GM19438 (cell line): Measurements from ENCODE around the gene D2HGDH.
"Not testable (repeated sequence)": the region's sequence is repeated elsewhere in the genome, so short reads cannot be mapped to it uniquely, and the experiment has no call there.

ENCODE experiments used
- ATAC-seq: cut with Tn5 transposase; IDR thresholded peaks from one replicate; pipeline ENCODE4 v1.9.1; 2021; ENCODE audit warnings: low read depth; ENCODE audit not compliant: unreplicated experiment

Gene D2HGDH

DNA sequence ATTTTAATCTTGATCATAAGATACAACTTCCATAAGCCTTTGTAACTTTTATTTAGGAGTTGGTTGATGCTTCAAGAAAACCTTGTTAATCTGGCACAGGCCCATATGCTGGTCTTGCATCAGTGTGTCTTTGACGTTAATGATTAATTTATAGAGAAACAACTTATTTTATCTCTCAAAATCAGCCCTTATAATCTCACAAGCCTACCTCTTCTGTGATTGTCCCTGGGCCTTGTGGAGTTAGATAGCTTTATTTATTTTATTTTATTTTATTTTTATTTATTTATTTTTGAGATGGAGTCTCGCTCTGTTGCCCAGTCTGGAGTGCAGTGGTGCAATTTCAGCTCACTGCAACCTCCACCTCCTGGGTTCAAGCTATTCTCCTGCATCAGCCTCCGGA is 47.6 kb downstream of the D2HGDH start:
- ATAC-seq = not testable (repeated sequence)

DNA sequence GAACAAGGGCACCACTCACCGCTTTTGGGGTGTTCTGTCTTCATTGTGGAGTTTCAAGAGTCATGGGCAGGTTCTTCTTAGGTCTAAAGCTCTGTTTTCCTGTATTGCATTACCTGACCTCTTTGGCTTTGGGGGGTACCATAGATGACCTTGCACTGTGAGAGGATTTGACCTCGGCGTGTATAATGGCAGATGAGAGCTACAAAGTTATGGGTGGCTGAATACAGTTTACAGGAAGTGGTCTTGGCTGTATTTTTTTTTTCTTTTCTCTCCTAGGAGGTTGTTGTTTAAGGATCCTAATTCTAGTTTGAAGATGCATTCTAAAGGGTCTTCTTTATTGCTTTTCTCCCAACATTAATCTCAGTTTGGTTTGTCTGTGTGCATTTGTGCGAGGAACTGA is 53.7 kb downstream of the D2HGDH start:
- no peak for ATAC-seq

DNA sequence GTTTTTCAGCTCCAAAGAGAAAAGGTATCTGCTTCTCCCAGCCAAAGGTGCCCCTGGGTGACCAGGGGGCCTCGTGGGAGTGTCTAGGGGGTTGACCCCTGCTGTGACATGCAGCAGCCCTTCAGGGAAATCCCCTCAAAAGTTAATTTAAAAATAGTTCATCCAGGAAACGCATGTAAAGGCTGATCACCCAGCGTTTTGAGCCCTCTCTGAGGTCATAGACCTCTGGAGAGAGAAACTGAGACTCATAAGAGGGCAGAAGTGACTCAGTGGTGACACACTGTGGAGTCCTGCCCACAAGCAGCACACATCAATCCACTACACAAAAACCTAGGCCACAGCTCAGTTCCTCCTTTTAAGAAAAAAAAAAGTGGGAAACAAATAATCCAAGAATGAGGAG is 54.1 kb downstream of the D2HGDH start:
- ATAC-seq = no peak

DNA sequence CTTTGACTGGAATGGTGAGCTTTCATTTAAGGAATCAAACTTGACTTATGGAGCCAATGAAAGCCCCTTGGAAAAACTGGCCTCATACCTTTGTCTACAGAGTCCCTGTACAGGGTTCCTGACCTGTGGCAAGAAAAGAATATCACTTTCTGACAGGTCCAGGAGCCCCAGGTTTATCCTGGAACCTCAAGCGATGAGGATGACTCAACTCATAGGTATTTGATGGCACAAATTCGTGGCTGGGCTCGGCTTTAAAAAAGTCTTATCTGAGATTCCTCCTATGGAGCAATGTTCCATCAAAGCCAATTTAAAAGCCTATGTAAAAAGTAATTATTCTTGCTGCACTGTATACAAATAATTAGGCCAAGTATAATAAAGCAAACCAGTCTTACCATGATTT is 57.0 kb downstream of the D2HGDH start:
- ATAC-seq = not testable (repeated sequence)

DNA sequence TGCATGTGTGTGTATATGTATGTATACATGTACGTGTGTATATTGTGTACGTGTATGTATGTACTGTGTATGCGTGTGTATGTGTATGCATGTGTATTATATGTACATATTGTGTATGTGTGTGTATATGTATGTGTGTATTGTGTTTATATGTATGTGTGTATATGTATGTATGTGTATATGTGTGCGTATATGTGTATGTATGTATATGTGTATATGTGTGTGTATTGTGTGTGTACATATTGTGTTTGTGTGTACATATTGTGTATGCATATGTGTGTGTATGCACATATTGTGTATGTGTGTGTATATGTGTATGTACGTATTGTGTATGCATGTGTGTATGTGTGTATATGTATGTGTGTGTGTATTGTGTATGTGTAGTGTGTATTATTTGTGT is 59.0 kb downstream of the D2HGDH start:
- ATAC-seq = no peak

DNA sequence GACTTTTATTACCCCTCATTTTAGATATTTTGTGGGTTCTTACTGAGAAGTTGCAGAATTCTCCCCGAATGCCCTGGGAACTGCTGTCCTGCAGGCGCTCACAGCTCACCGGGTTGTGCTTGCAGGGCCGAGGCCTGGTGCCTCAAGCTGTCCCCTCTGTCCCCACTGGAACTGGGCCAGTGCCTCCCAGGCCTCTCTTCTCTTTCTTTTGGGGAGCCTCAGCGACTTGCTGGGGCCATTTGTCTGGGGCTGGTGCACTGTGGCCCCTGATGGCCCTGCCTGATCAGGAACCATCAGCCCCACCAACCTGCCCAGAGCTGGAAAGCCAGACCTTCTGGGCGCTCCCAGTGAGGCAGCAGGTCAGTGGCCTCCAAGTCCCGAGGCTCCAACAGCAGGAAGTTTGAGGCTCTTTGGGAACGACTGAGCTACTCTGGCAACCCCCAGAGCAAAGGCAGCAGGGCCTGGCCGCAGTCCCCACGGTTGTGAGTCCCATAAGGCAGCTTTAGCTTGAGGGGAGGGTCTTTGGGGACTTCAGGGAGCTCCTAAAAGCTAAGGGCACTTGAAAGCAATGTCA is 59.9 kb downstream of the D2HGDH start:
- no peak for ATAC-seq

DNA sequence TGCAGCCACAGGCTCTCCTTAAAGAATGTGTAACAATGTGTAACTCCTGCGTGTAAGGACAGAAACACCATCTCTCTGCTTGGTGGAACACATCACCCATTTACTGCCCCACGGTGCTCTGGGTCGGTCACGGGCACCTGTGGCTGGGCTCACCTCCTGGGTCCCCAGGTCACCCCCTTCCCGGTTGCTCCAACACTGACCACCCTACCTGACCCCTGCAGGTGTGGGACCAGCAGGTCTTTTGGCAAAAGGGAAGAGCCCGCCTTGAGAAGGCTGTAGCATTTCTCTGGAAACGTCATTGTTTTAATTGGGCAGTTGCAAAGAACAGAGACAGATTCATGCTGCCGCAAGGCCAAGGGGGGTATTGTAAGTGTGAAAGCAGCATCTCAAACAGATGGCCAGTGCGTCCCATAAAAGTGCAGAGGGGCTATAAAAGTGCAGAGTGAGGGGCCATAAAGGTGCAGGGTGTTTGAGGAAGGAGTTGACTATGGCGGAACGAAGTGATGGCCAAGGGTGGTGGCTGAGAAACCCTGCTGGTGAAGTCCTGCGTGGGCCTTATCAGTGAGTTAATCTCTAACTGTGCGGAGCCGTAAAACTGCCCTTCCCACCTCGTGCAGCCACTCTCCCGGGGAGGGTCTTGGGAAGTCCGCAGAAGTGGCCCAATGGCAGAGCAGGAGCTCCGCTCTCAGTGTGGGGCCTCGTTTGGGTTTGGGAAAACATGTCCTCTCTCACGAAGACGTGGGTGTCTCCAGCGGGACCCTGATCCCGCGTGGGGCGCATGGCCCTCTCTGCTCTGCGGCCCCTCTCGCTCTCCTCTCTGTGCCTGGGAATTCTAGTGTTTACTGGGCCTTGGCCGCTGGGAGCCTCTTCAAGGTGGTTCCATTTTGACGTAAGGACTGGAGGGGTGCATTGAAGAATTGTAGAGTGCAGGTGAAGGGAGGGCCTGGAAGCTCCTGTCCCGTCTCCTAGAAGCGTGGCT is 60.9 kb downstream of the D2HGDH start:
- ATAC-seq = no peak

DNA sequence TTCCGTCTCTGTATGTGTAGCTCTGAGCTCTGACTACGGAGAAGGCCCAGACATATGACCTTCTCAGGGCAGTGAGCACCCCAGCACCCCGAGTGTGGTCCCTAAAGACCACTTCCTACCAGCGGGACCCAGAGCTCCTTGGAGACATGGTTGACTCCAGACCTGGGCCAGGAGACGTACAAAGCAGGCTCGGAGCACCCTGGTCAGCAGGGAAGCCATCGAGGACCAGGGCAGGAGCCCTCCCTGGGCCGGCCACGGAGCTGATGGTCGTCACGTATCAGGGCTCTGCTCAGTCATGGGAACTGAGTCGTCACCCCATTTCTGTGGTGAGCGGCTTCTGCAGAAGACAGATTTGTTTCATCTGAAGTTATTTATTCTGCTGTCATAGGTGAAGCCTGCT is 61.8 kb downstream of the D2HGDH start:
- ATAC-seq = no peak

DNA sequence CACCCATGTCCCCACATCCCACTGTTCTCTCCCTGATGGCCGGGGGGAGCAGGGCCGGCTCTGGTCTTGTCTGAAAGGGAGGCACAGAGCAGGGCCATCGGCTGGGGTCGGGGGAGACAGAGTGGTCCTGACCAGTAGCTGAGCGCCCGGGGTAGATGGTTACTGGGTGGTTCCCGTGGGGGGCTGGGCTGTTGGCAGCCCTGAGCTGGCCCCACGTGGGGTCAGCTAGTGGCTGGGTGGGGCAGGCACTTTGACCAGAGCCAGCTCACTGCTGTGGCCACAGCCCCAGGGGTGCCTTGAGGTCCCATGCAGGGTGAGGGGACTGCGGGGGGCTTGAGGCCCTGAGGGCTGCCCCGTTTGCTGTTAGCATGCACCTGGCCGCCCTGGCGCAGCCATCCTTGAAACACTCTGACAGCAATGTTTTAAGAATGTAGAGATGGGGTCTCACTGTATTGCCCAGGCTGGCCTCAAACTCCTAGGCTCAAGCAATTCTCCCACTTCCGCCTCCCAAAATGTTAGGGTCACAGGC is 62.2 kb downstream of the D2HGDH start:
- no peak for ATAC-seq

DNA sequence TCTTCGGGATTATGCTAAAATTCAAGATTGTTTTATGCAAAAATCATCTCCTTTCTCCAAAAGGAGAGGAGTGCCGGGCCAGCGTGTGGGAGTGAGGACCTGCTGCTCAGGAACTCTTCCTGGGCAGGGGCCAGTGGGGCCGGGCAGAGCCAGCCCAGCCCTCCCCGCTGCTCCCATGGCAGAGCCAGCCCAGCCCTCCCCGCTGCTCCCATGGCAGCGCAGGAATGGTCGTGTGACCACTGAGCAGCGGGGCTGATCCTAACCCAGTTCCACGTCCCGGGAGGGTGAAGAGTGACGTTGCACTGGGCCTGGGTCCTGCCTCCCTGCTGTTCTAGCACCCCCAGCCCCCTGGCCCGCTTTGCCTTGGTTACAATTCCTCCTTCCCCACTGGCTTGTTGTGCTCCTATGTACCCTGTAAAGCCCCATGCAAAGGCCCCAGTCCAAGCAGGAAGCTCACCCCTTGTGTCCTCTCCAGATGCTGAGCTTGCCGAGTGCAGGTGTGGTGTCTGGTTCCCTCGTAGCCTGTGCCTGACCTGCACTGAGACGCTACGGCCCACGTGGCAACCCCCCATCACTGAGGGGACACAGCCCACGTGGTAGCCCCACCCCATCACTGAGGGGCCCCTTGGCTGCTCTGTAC is 63.1 kb downstream of the D2HGDH start:
- no peak for ATAC-seq

DNA sequence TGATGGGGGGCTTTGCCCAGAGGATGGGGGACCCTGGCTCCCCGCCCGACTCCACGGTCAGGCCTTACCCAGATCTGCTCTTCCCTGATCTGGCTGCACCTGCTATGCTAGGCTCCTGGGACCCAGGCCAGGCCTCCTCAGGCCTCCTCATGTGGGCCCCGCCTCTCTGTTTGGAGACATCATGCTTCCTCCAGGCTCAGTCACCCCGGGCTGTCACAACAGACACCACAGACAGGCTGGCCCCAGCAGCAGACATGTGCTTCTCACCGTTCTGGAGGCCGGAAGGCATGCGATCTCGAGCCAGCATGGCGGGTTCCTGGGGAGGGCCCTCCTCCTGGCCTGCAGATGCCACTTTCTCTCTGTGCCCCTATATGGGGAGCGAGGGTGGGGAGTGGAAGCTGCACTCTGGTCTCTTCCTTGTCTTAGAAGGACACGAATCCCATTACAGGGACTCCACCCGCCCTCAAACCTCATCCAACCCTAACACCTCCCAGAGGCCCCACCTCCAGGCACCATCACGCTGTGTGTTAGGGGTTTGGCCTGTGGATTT is 63.7 kb downstream of the D2HGDH start:
- no peak for ATAC-seq

DNA sequence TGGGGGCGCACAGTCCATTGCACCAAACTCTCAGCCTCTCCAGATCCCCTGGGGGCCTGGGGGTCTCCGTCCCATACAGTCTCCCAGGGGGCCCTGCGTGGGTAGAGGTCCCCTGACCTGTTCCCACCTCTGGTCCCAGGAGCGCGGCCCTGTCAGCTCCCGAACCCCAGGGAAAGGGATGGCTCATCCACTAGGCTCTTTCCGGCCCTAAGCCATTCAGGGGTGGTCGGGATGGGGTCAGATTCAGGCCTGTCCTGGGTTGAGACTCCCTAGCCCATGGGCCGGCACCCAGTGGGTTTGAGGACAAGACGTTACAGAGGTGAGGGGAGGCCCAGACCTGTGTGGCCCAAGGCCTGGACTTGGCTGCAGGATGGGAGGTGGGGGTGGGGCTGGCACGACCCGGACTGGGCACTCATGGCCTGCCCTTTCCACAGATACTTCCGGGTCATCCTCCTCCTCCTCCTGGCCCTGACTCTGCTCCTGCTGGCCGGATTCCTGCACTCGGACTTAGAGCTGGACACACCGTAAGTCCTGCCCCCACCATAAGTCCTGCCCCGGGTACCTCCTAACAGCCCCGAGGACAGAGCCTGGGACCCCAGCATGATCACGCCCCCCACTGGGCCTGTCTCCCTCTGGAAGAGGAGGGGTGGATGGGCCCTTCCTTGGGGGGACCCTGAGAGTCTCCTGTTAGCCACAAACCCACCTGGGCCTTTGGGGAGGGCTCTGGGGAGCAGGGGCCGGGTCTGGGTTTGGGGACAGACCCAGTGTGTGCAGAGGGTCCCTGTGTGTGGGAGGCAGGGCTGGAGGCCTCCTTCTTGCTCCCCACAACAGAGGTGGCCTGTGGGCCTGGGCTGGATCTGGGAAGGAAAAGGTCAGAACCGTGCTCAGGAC is 64.4 kb downstream of the D2HGDH start:
- ATAC-seq = no peak

DNA sequence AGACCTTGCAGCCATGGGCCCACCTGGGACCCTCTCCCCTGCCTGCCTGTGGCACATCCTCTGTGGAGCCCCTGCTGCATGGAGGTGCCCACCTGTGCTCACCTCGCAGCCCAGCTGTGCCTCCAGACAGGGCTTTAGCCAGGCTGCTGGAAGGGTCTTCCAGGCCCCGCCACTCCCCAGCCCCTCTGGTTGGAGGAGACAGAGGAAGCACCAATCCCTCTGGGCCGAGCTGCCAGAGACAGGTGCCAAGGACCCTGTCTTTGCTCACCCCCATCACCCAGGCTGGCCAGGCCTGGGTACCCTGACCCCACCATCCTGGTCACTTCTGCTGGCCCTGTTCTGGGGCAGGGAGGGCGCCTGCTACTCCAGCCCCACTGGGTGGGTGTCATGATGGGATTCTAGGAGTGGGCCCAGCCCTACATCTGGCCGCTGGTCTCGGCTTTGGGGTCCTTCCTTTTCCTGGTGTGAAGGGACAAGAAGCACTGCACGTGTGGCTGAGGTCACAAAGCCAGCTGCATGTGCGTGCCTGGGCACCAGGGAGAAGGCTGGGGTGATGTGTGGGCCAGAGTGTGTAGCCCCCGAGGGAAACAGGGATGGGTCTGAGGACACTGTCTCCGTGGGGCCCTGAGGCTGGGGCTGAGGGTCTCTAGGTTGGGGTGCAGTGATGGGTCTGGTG is 65.2 kb downstream of the D2HGDH start:
- no peak for ATAC-seq

DNA sequence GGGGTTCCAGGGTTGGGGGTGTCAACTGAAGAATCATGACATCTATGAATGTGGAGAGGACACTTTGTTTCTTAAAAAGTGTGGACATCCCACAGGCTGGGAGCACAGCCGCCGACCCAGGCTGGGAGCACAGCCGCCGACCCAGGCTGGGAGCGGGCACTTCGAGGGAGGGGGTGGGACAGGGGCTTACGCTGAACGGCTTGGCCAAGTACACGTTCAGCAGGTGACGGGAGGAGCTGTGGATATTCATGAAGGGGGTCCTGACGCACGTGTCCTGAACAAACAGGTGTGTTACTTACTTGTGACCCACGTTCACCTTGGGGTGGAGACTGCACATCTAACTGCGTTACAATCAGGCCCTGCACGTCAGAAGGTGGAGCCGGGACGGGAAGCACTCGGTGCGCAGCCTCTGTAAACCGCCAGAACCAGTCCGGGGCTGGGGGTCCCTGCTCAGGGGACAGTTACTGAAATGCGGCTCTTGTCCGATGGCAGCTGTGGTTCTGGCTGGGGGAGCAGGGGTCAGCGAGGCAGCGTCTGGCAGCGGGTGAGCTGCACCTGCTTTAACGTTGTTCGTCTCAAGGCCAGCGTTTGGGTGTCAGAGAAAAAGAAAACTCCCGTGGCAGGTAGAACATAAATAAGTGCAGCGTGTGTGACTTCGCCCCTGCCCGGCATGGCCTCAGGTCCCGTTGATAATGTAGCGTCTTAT is 65.9 kb downstream of the D2HGDH start:
- ATAC-seq = not testable (repeated sequence)

DNA sequence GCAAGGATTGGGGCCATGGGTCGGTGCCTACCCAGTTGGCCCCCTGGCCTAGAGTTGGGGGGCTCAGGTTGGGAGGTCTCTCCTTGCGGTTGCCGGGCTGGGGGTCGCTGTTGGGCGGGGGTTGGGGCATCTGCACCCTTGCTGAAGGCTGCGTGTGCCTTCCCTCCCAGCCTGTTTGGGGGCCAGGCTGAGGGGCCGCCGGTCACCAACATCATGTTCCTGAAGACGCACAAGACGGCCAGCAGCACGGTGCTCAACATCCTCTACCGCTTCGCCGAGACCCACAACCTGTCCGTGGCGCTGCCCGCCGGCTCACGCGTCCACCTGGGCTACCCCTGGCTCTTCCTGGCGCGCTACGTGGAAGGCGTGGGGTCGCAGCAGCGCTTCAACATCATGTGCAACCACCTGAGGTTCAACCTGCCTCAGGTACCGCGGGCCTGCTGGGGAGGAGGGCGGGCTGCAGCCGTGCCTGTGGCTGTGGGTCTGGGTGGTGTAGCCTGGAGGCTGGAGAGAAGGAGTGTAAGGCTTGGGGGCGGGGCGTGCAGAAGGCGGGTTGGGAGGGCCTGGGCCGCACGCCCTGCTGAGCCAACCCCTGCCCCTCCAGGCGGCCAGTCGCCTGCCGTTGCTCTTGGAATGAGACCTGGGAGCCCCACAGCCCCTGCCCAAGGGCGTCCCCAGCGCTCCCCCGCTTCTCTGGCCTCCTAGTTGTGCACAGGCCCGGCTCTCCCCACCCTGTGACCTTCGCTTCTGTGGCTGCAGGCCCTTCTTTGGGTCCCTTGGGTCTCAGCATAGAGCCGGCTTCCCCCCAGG is 67.4 kb downstream of the D2HGDH start:
- ATAC-seq = no peak

DNA sequence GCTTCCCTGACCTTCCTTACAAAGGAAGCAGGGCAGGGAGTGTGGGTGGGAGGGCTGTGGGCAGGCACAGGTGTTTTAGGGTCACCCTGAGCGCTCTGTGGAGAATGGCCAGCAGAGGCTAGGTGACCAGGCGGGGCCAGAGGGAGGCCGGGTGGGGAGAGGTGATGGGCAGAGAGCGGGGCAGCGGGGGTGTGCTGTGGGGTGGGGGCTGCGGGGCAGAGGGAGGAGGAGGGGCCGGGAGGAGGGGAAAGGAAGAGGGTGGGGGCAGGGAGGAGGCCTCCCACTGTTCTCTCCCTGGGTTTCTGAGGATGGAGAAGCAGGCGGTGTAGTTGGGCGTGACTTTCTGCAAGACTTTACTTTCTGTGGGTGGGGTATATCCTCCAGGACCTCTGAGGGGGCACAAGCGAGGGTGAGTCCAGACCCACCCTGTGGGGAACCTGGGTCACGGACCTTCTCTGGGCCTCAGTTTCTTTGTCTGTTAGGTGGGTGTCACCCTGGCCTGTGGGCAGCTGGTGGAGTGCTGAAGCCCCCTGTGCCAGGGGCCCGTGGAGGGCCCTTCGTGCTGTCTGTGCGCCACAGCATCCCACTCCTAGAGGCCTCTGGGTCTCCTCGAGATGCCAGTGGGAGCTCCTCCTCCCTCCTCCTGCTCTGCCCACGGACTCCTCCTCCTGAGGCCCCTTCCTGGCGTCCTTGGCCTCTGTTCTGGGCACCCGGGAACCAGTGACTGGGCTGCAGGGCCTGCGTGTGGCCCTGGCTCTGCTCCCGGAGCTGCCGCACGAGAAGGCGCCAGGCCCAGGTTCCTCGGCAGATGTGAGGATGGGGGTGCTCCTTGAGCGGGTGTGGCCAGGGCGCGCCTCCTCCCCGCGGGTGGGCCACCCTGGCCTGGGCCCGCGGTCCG is 68.2 kb downstream of the D2HGDH start:
- no peak for ATAC-seq
